NCI-H526 treated with DMSO at 0.1 percent for 48 hours (cell line): ENCODE measurements around the gene NFKB1.

ENCODE experiments used
- DNase-seq: peaks from one replicate; lab custom pipeline; 2025; lab: John Stamatoyannopoulos, UW

NFKB1 gene

DNA sequence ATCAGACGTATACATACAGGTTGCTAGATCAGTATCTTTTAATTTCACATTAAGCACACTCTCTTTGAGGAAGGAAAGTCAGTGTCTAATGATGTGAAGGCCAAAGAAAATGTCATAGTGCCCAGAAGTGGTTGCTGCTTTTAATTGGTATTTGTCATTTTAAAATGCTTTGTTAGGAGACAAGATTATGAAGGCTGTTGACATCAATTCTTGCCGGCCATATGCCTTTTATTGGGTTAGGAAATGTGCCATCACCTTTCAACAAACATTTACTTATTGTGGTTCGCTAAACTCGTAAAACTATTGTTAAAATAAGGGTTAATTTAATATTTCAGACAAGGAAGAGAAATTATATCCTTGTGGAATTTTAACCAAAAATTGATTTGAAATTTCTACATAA is 32.2 kb downstream of the NFKB1 start:
- no peak for DNase-seq

DNA sequence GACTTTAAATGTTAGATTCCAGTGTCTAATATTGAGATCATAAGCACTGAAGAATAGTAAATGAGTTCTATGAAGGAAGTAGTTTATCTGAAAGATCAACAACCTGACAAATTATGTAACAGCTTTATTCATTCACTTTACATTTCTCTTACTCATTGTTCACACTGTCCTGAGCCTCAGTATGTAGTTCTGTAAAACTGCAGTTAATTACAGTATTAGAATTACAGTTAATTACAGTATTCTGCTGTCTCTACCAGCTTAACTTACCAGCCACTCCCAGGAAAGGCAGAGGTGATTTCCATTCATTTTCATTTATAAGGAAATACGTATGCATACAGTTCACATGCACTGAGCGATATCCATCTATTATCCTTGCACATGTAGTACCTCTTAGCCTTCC is 32.7 kb downstream of the NFKB1 start:
- no peak for DNase-seq

DNA sequence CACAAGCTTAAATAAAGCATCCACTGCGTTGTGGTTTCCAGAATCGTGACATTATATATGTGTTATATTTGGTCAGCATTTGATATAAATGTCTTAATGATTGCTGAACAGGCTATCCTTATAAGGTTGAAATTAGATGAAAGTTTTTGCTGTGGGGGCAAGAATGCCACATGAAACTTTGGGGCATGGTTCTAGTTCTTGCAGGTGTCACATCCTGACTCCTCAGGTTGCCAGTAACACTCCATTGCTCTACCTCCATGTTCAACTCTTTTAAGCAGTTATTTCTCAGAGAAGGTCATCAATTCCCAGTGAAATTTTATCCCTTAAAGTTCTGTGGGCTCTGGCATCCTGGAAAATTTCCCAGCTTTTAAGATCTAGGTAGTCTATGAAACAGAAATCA is 33.7 kb downstream of the NFKB1 start:
- no peak for DNase-seq

DNA sequence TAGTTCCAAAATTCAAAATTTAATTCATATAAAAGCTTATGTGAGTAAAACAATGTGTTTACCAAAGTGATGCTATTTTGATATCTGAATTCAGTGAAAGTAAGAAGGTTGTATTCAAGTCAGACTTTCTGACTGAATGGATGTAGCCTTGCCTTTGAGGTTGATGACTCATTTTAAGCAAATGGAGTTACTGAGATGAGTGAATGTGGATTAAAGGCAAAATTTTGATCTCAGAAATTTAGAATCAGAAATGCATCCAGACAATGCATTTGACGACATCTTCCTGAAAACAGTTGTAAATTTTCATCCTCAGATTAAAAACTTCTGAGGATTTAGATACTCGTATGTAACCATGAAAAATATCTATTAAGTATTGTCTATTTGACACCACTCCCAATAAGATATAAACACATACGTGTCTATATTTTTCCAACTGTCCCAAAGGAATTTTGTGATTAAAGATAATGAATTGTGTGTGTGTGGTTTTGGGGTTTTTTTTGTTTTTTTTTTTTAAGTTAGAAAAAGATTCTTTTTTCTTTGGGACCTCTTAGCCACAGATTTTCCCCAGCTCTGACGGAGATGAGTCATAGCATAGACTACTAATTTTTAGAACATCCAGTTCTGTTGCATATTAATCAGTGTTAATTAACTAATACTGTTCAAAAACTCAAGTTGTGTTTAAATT is 34.4 kb downstream of the NFKB1 start:
- DNase-seq = no peak

DNA sequence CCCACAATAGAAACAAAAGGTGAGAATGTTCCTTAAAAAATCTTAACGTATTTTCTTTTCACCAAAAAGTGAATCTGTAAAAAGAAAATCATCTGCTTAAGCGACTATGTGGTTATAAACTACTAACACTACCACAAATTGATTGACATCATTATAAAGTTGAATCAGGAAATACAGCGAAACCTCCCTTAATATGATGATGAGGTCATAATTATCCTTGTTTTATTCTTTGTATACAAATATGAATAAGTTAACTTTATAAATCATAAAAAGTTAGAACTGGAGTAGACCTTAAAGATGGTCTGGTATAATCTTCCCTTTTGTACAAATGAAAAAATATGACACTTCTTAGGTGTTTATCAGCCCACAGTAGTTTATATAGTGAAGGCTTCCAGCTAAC is 35.6 kb downstream of the NFKB1 start:
- DNase-seq = no peak

DNA sequence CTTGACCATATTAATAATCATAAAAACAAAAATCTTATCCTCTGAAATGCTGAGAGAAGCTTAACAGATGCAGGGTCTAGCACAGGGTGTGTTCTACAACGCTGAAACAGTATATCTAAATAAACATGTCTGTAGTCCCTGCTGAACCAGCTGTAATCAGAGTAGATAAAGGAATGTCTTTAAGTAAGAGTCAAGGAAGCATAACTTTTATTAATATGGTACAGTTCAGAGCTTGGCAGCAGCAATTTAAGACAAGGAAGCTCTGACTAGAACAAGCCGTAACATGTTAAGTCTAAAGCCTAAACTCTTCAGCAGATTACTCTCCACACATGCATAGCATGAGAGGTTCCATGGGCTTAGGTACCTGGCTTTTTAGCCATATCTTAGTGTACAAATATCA is 36.1 kb downstream of the NFKB1 start:
- DNase-seq = no peak

DNA sequence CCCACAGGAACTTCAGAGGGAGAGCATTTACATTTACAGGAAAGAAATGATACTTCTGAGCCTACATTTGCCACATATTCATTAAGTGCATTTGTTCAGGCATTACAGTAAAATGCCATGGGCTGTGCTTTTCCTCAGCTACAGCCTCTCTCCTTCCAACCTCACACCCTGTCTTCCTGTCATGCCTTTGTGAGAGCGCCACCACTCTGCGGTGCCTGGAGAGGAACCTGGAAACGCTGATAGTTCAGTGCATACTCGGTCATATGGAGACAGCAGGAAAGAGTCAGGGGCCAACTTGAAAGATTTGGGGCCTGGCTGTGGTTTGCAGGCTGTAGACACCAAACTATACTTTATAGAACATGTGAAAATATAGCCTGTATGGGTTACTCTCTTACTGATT is 40.5 kb downstream of the NFKB1 start:
- no peak for DNase-seq

DNA sequence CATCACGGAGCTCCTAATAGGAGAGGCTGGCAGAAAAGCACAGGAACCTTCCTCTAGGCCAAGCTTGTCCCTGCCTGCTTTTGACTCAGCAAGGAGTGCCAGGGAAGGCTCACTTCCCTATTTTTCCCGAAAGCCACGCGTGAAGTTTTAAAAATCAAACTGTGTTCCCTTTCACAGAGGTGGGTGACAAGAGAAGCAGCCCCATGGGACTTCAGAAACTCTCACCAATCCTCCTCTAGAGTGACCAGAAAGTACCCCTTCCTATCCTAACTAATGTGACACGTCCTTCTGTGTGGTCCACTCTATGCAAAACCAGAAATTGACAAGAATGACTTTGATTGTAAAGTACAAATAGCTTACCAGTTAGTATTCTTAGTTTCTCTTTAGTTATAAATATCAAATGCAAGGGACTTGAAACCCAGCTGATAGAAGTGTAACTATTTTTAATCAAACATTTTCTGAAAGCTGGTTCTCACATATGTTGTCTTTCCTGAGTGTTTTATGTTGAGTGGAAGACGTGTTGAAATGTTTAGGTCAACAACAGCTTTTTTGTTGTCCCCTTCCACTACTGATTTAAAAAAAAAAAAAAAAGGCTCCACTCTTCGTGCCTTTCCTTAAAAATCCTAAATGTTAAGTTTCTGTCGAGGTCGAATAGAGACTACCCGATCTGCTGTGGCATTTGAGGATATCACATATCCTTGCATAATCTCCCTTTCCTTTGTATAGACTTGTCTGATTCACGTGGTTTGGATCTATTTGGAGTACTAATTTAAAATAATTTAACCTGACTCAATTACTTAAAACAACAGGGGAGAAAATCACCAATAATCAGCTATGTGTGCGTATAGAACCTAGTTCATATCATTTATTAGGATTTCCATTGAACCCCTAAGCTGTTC is 42.1 kb downstream of the NFKB1 start:
- no peak for DNase-seq

DNA sequence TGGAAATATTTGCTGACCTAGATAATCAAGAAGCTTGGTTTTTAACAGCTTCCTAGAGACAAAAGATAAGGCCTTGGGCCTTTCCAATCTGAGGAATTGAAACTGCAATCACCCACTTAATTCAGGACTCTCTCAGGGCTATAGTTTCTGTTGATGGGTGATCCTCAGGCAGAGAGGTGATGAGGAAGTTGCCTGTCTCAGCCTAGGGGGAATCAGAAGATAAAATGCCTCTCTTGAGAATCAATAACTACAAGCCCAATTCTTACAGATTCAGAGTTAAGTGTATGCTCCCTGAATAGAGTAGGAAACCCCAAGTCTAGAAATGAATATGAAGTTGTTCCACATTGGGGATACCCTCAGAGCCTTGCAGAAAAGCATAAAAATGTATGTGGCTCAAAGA is 45.5 kb downstream of the NFKB1 start:
- DNase-seq = no peak

DNA sequence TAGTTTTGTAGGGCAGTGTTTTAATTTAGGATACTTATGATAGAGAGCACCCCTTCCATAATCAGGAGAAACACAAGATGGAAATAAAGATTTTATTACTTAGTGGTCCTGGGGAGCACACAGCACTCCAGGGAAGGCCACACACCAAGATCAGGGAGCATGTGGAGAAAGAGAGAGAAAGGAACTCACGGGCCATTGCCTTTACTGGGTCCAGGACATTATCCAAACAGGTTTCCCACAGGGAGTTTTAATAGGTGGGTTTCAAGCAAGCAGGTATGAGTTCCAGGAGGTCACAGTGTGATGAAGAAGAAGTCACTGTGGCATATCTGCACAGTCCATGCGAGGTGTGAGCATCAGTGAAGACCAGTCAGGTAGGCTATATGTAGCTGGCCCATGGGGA is 46.8 kb downstream of the NFKB1 start:
- no peak for DNase-seq

DNA sequence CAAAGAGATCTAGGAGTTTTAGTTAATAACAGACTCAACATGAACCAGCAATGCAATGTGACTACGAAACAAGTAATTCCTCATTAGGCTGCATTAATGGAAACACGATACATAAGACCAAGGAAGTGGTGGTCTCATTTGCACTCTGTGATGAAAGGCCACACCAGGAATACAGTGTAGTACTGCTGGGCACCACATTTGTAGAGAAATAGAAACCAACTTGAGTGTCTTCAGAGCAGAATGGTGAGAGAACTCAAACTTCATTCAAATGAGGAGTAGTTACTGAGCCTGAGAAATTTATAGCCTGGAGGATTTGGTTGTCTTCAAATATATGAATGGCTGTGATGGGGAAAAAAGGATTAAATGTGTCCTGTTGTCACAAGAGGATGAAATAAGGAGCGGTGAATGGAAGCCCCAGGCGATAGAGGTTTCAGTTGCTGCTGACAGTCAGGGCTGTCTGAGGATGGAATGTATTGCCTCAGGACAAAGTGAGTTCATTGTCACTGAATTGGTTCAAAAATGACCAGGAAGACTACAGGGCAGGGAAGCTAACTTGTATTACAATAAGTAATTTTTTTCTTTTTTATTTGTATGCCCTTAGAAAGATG is 50.9 kb downstream of the NFKB1 start:
- no peak for DNase-seq

DNA sequence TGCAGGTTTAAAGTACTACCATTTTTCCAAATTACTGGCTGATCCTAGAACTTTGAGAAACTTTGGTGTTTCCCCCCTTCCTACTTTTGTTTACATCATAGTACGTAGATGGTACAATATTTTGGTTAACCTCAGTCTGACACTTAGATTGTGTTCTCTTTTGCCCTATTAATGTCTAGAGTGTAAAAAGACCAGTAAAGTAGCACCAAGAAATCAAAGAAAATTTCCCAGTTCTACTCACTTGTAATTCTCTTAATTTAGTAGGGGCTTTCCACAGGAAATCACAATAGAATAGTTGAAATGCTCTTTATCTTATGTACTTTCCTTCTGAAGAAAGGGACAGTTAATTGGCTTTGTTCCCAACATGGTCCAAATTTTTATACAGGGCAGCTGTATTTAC is 51.6 kb downstream of the NFKB1 start:
- no peak for DNase-seq

DNA sequence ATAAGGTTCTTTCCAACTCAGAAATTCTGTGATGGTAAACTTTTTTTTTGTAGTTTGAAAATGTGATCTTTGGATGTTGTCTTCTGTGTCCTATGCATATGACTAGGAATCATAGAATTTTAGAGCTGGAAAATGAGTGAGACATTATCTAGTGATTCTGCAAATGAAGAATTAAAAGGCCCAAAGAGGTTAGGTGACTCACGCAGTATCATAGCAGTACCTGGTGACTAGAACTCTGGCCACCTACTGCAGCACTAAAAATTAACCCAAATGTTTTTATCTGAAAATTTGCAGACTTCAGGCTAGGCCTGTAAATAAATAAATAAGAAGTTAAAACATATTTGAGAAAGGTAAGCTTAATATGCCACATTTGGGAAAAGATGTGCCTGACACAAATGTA is 52.8 kb downstream of the NFKB1 start:
- DNase-seq = no peak

DNA sequence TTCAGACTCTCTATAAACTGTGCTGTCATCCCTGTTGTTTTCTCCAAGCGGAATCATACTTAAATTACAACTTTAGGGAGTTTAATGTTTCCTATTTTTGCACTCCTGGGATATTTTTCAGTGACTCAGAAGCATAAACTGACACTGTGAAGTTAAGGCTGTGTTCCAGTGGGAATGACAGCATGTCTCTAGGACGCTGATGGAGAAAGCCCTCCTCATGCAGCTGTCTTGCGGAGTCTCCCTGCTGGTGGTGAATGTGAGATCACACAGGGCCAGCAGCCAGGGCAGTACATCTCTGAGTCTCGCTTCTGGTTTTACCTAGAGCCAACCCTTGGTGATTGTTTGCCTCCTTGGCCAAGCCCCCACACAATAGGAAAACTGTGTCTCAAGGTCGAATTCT is 53.3 kb downstream of the NFKB1 start:
- no peak for DNase-seq

DNA sequence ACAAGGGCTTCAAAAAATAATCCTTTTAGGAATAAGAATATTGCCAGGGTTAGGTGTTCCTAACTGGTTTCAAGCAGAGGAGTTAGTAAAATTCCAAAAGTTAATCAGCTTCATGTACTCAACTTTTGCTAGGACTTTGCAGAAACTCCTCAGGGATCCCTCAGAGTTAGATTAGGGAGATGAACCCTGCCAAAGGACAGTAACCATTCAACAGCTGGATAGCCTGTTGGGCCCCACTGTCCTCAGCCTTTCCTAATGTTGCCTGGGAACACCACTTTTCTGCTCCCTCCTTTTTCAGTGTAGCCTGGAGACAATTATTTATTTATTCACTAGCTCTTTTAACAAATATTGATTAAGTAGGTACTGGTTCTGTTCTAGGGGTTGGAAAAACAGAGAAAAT is 53.8 kb downstream of the NFKB1 start:
- DNase-seq = no peak

DNA sequence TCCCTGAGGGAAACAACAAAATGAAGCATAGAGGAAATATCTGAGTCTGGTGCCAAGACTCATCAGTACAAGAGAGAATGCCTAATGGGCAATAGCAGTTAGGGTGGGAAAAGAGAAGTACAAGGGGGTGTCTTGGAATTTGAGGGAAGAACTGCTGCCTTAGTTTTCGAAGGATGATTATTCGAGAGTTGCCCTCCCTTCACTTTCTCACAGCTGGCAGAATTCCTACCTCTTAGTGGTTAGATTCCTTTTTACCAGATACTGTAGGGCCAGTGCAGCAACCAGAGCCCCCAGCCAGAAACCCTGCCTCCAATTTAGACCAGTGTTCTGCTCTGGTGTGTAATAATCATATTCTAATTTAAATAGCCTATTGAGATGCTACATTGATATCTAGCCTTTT is 56.5 kb downstream of the NFKB1 start:
- no peak for DNase-seq

DNA sequence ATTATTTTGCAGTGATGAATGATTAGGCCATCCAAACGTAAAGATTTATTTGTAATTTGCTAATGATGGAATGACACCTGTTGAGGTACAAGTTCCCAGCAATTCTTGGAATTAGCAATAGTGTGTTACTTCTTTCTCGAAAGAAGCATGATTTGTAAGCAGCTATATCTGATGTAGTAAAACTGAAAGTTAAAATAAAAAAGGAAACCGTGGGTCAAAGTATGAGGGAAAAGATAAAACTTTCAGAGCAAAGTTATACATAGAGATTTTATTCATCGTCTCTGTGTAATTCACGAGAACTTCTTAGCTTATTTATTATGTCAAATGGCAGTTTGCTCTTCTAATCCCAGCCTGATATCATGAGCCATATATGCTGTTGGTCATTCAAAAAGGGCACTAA is 59.0 kb downstream of the NFKB1 start:
- no peak for DNase-seq

DNA sequence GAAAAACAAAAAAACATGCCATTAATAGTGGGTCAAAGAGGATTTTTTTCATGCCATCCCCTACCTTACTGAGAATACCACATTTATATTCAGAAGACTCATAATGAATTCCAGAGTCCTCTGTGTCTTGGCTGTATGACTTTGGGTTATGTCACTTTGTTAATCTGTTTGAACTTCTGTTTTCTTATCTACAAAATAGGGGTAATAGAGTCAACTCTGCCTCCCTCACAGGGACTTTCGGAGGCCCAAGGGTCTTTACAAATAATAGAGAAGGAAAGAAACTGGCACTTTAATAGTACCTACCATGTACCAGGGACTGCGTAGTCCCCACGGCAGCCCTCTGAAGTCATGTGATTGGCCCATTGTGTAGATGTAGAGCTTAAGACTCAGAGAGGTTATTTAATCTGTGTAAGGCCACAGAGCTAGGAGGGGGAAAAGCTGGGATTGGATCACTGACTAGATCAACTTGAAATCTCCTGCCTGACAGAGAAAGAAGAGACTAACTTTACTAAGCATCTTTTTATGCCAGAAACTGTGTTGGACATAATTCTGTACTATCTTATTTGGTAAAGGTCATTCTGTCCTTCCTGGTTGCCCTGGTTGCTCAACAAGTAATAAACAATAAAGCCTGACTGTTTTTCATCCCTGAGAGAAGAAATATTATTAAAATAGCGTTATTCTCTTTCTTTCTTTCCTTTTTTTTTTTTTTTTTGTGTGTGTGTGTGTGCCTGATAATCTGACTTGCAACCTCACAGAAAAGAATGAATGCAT is 59.6 kb downstream of the NFKB1 start:
- no peak for DNase-seq

DNA sequence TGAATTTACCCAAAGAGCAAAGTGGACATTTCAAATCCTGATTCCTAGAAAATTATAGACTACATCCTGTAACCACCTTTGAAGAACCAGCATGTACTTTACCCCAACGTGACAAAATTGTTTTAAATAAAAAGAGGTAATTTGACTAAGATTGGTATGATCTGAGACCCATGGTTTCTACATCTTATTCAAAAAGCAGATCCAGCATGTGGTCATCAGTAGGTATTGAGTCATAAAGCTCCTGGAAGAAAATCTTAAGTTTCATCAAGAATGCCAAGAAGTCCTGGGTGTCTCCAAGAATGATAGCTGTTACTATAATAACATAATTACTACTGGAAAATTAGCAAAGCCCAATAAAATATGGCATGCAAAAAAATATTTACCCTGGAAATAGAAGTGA is 61.8 kb downstream of the NFKB1 start:
- DNase-seq = no peak

DNA sequence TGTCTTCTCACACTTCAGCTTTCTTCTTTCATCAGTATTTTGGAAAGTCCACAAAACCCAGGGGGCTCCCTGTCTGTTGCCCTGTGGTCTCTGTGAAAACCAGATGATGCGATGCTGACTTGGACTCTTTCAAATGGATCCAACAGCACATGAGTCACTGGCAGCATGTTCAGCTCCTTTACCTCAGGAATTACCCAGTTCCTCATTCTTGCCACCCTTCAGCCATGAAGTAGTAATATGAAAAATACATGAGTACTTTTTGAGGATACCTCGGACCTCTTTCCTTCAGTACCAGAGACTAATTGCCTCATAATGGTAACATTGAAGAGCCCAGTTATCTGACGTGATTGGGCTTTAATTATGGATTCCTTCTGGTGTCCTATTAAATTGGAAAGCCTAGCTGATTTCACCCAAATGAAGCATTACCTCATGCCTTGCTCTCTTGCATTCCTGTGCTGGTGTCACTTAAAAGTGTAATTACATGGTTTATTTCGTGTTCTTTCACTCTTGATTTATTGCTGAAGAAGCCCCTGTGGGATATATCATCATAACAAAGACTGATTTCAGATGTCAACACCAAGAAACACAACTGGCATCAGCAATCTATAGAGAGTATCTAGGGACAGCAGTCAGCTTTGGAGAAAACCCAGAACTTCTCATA is 63.4 kb downstream of the NFKB1 start:
- no peak for DNase-seq

DNA sequence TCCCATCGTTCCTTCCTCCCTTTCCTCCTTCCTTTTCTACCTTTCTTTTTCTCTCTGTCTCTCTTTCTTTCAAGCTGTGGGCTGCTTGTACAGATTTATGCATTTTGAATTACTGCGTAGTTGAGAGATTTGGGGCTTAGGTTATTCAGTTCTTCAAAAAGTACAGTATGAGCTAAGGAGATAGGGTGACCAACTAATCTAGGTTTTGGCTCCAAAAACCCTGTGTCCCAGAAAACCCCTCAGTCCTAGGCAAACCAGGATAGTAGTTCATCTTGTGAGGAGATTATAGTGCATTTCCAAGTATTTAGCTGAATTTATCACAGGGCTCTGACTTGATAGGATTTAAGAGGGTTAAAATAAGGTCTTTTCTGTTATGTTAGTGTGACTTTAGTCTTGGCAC is 64.5 kb downstream of the NFKB1 start:
- no peak for DNase-seq

DNA sequence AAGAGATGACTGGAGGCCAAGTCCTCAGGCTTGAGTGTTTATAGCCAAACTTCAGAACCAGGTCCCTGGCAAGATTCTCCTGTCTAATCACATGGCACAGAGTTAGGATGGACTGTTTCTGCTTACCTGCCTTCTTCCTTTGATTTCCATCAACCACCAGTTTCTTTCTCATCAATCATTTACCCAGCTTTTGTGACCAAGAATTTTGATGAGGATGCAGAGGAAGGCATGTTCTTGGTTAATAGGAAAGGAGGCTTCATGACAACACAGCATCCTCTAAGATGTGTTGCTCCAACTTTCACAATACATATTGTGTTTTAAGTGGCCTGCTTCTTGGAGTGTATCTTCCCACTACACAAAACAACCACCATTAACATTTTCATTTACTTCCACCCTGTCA is 65.3 kb downstream of the NFKB1 start:
- DNase-seq = no peak
